ENCODE data around the gene ABHD13. TPM values are rescaled to one million over a fixed set of nuclear protein-coding genes. Genes with fewer than 3 reads are reported as not detected.

ABHD13 gene
- 1 to 10 TPM; 5.8 to 6.6 TPM for total RNA-seq

- peak; percentile 92 for DNase-seq
- POLR2A ChIA-PET = interaction anchor here (0.9 to 1.2 kb wide), 5 partner anchors 8 to 698 kb away, joined by 3 to 9 read pairs (median 3); partner anchors contain the start of gene TNFSF13B
Observed at GRCh38 chr13:108218044-108218974, at the start of gene ABHD13. TSS of gene ABHD13 (plus strand) at chr13:108218392. CDS start at chr13:108229219, 10,827 bp downstream.

GRCh38 chr13:108168929-108169328 lies 49.3 kb upstream of the ABHD13 start:
- CTCF ChIA-PET = interaction anchor here (2.3 kb wide), 1 partner anchor 13 kb away, joined by 10 read pairs; no protein-coding TSS in a partner anchor
- ATAC-seq (no peak), DNase-seq (no peak)
- Mint-ChIP-seq H3K9me3 (ENCODE audit: insufficient read depth) (no peaks in the 10 kb centered on the region), H3K4me3 (no peak overlapping the region), H3K27ac (no peak overlapping the region), H3K36me3 (ENCODE audit: low read depth) (no peaks in the 10 kb centered on the region), H3K4me1 (ENCODE audit: low read depth) (no peaks in the 10 kb centered on the region), H3K27me3 (ENCODE audit: low read depth) (peaks cover 8% of the 10 kb centered on the region)
- POLR2A ChIA-PET = no interaction called here

More at GRCh38 chr13:108218044-108218974, at the start of gene ABHD13:
- Mint-ChIP-seq H3K9me3 (ENCODE audit: insufficient read depth) (no peaks in the 10 kb centered on the region), H3K27me3 (ENCODE audit: low read depth) (no peaks in the 10 kb centered on the region), H3K36me3 (ENCODE audit: low read depth) (peaks cover 7% of the 10 kb centered on the region), H3K27ac (peak within 1 kb of the TSS; percentile 95), H3K4me1 (ENCODE audit: low read depth) (peaks cover 41% of the 10 kb centered on the region), H3K4me3 (peak within 1 kb of the TSS; percentile 89)
- peak; percentile 87 for ATAC-seq
- CTCF ChIA-PET = no interaction called here

GRCh38 chr13:108176685-108177274 lies 41.4 kb upstream of the ABHD13 start:
- ATAC-seq (no peak), DNase-seq (peak; percentile 54)
- Mint-ChIP-seq H3K9me3 (ENCODE audit: insufficient read depth) (no peaks in the 10 kb centered on the region), H3K27ac (no peak overlapping the region), H3K27me3 (ENCODE audit: low read depth) (peaks cover 5% of the 10 kb centered on the region), H3K36me3 (ENCODE audit: low read depth) (no peaks in the 10 kb centered on the region), H3K4me1 (ENCODE audit: low read depth) (no peaks in the 10 kb centered on the region), H3K4me3 (no peak overlapping the region)
- CTCF ChIA-PET = interaction anchor here (1.1 to 1.6 kb wide), 2 partner anchors 16 to 21 kb away, joined by 3 to 4 read pairs; no protein-coding TSS in a partner anchor
- POLR2A ChIA-PET = no interaction called here

- no peak overlapping the region for H3K4me3 Mint-ChIP-seq
- CTCF ChIA-PET = interaction anchor here (1.0 kb wide), 1 partner anchor 719 kb away, joined by 3 read pairs; no protein-coding TSS in a partner anchor
- ATAC-seq (no peak), DNase-seq (no peak)
- no peaks in the 10 kb centered on the region for H3K4me1 Mint-ChIP-seq (ENCODE audit: low read depth)
- no peaks in the 10 kb centered on the region for H3K9me3 Mint-ChIP-seq (ENCODE audit: insufficient read depth)
- H3K36me3 Mint-ChIP-seq (ENCODE audit: low read depth) = no peaks in the 10 kb centered on the region
- POLR2A ChIA-PET = no interaction called here
- peaks cover 3% of the 10 kb centered on the region for H3K27me3 Mint-ChIP-seq (ENCODE audit: low read depth)
- H3K27ac Mint-ChIP-seq = no peak overlapping the region
Observed at GRCh38 chr13:108178078-108178477, 40.1 kb upstream of the ABHD13 start.

GRCh38 chr13:108182652-108183051 lies 35.5 kb upstream of the ABHD13 start:
- POLR2A ChIA-PET = no interaction called here
- no peak for DNase-seq
- H3K27ac Mint-ChIP-seq = no peak overlapping the region

GRCh38 chr13:108185223-108185622 lies 33.0 kb upstream of the ABHD13 start:
- peaks cover 6% of the 10 kb centered on the region for H3K27me3 Mint-ChIP-seq (ENCODE audit: low read depth)
- ChIA-PET POLR2A (no interaction called here), CTCF (no interaction called here)
- H3K9me3 Mint-ChIP-seq (ENCODE audit: insufficient read depth) = no peaks in the 10 kb centered on the region
- H3K36me3 Mint-ChIP-seq (ENCODE audit: low read depth) = no peaks in the 10 kb centered on the region
- no peak for ATAC-seq
- no peaks in the 10 kb centered on the region for H3K4me1 Mint-ChIP-seq (ENCODE audit: low read depth)
- no peak for DNase-seq
- no peak overlapping the region for H3K27ac Mint-ChIP-seq
- no peak overlapping the region for H3K4me3 Mint-ChIP-seq

More at GRCh38 chr13:108182652-108183051, 35.5 kb upstream of the ABHD13 start:
- Mint-ChIP-seq H3K4me3 (no peak overlapping the region), H3K4me1 (ENCODE audit: low read depth) (no peaks in the 10 kb centered on the region), H3K9me3 (ENCODE audit: insufficient read depth) (no peaks in the 10 kb centered on the region), H3K27me3 (ENCODE audit: low read depth) (peaks cover 4% of the 10 kb centered on the region), H3K36me3 (ENCODE audit: low read depth) (no peaks in the 10 kb centered on the region)
- CTCF ChIA-PET = no interaction called here
- no peak for ATAC-seq

GRCh38 chr13:108188260-108188659 lies 29.9 kb upstream of the ABHD13 start:
- H3K27me3 Mint-ChIP-seq (ENCODE audit: low read depth) = peaks cover 8% of the 10 kb centered on the region
- DNase-seq = no peak
- H3K36me3 Mint-ChIP-seq (ENCODE audit: low read depth) = no peaks in the 10 kb centered on the region
- H3K4me3 Mint-ChIP-seq = no peak overlapping the region
- H3K27ac Mint-ChIP-seq = no peak overlapping the region
- CTCF ChIA-PET = no interaction called here
- POLR2A ChIA-PET = no interaction called here
- H3K4me1 Mint-ChIP-seq (ENCODE audit: low read depth) = no peaks in the 10 kb centered on the region
- ATAC-seq = no peak
- no peaks in the 10 kb centered on the region for H3K9me3 Mint-ChIP-seq (ENCODE audit: insufficient read depth)

- DNase-seq (no peak), ATAC-seq (no peak)
- Mint-ChIP-seq H3K4me1 (ENCODE audit: low read depth) (no peaks in the 10 kb centered on the region), H3K27ac (no peak overlapping the region), H3K36me3 (ENCODE audit: low read depth) (no peaks in the 10 kb centered on the region), H3K9me3 (ENCODE audit: insufficient read depth) (peaks cover 15% of the 10 kb centered on the region), H3K4me3 (no peak overlapping the region), H3K27me3 (ENCODE audit: low read depth) (peaks cover 6% of the 10 kb centered on the region)
- POLR2A ChIA-PET = no interaction called here
- CTCF ChIA-PET = no interaction called here
Observed at GRCh38 chr13:108190897-108191296, 27.3 kb upstream of the ABHD13 start.

GRCh38 chr13:108193806-108194205 lies 24.4 kb upstream of the ABHD13 start:
- ATAC-seq = no peak
- POLR2A ChIA-PET = no interaction called here

GRCh38 chr13:108194435-108194936 lies 23.7 kb upstream of the ABHD13 start:
- Mint-ChIP-seq H3K27ac (no peak overlapping the region), H3K9me3 (ENCODE audit: insufficient read depth) (peaks cover 19% of the 10 kb centered on the region), H3K4me3 (no peak overlapping the region), H3K4me1 (ENCODE audit: low read depth) (no peaks in the 10 kb centered on the region), H3K27me3 (ENCODE audit: low read depth) (peaks cover 9% of the 10 kb centered on the region), H3K36me3 (ENCODE audit: low read depth) (no peaks in the 10 kb centered on the region)
- DNase-seq (no peak), ATAC-seq (no peak)
- ChIA-PET CTCF (no interaction called here), POLR2A (no interaction called here)

More at GRCh38 chr13:108193806-108194205, 24.4 kb upstream of the ABHD13 start:
- DNase-seq = no peak
- Mint-ChIP-seq H3K4me1 (ENCODE audit: low read depth) (no peaks in the 10 kb centered on the region), H3K27me3 (ENCODE audit: low read depth) (peaks cover 9% of the 10 kb centered on the region), H3K36me3 (ENCODE audit: low read depth) (no peaks in the 10 kb centered on the region), H3K27ac (no peak overlapping the region), H3K9me3 (ENCODE audit: insufficient read depth) (peaks cover 19% of the 10 kb centered on the region), H3K4me3 (no peak overlapping the region)
- CTCF ChIA-PET = interaction anchor here (1.1 kb wide), 1 partner anchor 18 kb away, joined by 3 read pairs; no protein-coding TSS in a partner anchor

- CTCF ChIA-PET = no interaction called here
- peaks cover 11% of the 10 kb centered on the region for H3K27me3 Mint-ChIP-seq (ENCODE audit: low read depth)
- ATAC-seq = no peak
Observed at GRCh38 chr13:108195146-108195545, 23.0 kb upstream of the ABHD13 start.

GRCh38 chr13:108195861-108196260 lies 22.3 kb upstream of the ABHD13 start:
- CTCF ChIA-PET = no interaction called here
- DNase-seq (no peak), ATAC-seq (no peak)
- no peaks in the 10 kb centered on the region for H3K4me1 Mint-ChIP-seq (ENCODE audit: low read depth)
- H3K36me3 Mint-ChIP-seq (ENCODE audit: low read depth) = no peaks in the 10 kb centered on the region
- peaks cover 19% of the 10 kb centered on the region for H3K9me3 Mint-ChIP-seq (ENCODE audit: insufficient read depth)
- H3K27me3 Mint-ChIP-seq (ENCODE audit: low read depth) = peaks cover 11% of the 10 kb centered on the region
- POLR2A ChIA-PET = no interaction called here
- H3K4me3 Mint-ChIP-seq = no peak overlapping the region
- H3K27ac Mint-ChIP-seq = no peak overlapping the region

More at GRCh38 chr13:108195146-108195545, 23.0 kb upstream of the ABHD13 start:
- POLR2A ChIA-PET = no interaction called here
- Mint-ChIP-seq H3K36me3 (ENCODE audit: low read depth) (no peaks in the 10 kb centered on the region), H3K9me3 (ENCODE audit: insufficient read depth) (peaks cover 19% of the 10 kb centered on the region), H3K4me3 (no peak overlapping the region), H3K27ac (no peak overlapping the region), H3K4me1 (ENCODE audit: low read depth) (no peaks in the 10 kb centered on the region)
- no peak for DNase-seq
